ENCODE results near the gene SGCA.

DNA sequence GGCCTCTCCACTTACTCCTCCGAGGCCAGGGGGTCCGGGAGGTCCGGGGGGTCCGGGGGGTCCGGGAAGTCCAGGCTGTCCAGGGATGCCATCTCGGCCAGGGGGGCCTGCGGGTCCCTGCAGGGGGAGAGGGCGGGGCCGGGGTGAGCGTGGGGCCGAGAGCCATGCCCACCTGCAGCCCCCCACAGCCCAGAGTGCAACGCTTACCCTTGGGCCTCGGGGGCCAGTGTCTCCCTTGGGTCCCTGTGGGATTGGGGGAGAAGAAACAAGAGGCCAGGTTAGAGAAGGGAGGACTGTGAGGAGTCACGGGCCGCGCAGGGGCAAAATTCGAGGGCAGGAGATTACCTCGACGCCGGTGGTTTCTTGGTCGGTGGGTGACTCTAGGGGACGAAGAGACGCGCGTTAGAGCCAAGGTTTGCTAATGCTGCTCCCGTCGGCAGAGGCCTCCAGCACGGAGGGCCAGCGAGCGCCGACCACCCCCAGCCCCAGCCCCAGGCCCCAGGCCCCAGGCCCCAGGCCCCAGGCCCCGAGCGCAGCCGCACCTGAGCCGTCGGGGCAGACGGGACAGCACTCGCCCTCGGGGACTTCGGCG lies 33.5 kb downstream of the SGCA start:
- no peak for TF ChIP-seq EZH2 (IDR thresholded peaks at IDR 0.05; ENCODE audit: borderline replicate concordance, low read length)
- TF ChIP-seq CTCF (IDR thresholded peaks at IDR 0.05; ENCODE audit: low read length) = no peak
